Heart left ventricle (tissue), 16 donors: ENCODE results near the gene IGFBP7. TPM values are rescaled to one million over a fixed set of nuclear protein-coding genes. Genes with fewer than 3 reads are reported as not detected.

Experiments
- ATAC-seq, 4 donors: fragments of 200-7000 bp; cut with Tn5 transposase; one replicate each; pipeline ENCODE4 v1.9.1; 2020 to 2022; ENCODE audit warnings: moderate library complexity in 4 of 4, mild to moderate bottlenecking in 3 of 4, moderate number of reproducible peaks in 1 of 4
- DNase-seq, 5 donors: peaks; one replicate each; pipeline ENCODE4 v3.0.0-alpha.2; 2020
- H3K27ac ChIP-seq, 12 donors: fragments of 200-600 bp; sonication (generic) in 4 of 12; one replicate each; pipeline versions ENCODE4 v1.5.0 to v1.8.0; 2016 to 2022; ENCODE audit warnings: mild to moderate bottlenecking in 2 of 12
- H3K27me3 ChIP-seq, 9 donors: fragments of 200-600 bp; sonication (generic) in 2 of 9; one replicate each; pipeline versions ENCODE4 v1.5.1 to v1.8.0; 2016 to 2022; ENCODE audit warnings: mild to moderate bottlenecking in 3 of 9
- H3K36me3 ChIP-seq, 9 donors: fragments of 200-600 bp; sonication (generic) in 2 of 9; one replicate each; pipeline versions ENCODE4 v1.5.0 to v1.8.0; 2018 to 2022; ENCODE audit warnings: mild to moderate bottlenecking in 2 of 9
- H3K4me1 ChIP-seq, 12 donors: fragments of 200-600 bp; sonication (generic) in 4 of 12; one replicate each; pipeline versions ENCODE4 v1.5.0 to v1.8.0; 2016 to 2022; ENCODE audit warnings: mild to moderate bottlenecking in 3 of 12
- H3K4me3 ChIP-seq, 12 donors: fragments of 200-600 bp; sonication (generic) in 4 of 12; one replicate each; pipeline versions ENCODE4 v1.5.0 to v1.8.0; 2017 to 2022; ENCODE audit warnings: mild to moderate bottlenecking in 9 of 12, moderate library complexity in 4 of 12
- H3K9me3 ChIP-seq, 12 donors: fragments of 200-600 bp; sonication (generic) in 4 of 12; one replicate each; pipeline versions ENCODE4 v1.5.0 to v1.8.0; 2016 to 2022; ENCODE audit warnings: mild to moderate bottlenecking in 1 of 12
- POLR2A ChIP-seq, 2 donors: fragments of 450-650 bp; IDR thresholded peaks; one replicate each; pipeline ENCODE4 v1.6.1; 2017; ENCODE audit warnings: antibody characterized with exemption in 2 of 2, mild to moderate bottlenecking in 2 of 2, moderate library complexity in 2 of 2
- WGBS, 4 donors: extraction: QIAGEN DNeasy Blood & Tissue Kit in 2 of 4; methylation state at CpG; one replicate each; pipeline versions ENCODE4 v1.1.5 to v1.1.7; 2013 to 2018; 5-methylcytosine and 5-hydroxymethylcytosine counted together
- intact Hi-C, 10 donors: fragments of 100-400 bp; cut with DNase I; formaldehyde crosslinking; loops; one replicate each; pipeline versions ENCODE4 v1.11.1 to v1.14.2; 2022
- polyA plus RNA-seq, 2 donors: library from polyadenylated mRNA; stranded (reverse); fragments of 200-250 nt; gene quantifications; one replicate each; pipeline ENCODE4 v1.2.3, GENCODE V29; 2013
- total RNA-seq, 9 donors: library from RNA; depleted of rRNA in 2 of 9; stranded (reverse); fragments of >200 nt in 2 of 9; fragmentation: NEBNext Ultra II Directional in 3 of 9; extraction: Animal tissue kit (Norgen Biotek cat#: 25700) in 3 of 9; gene quantifications; one replicate each; pipeline versions ENCODE4 v1.1.0 to v1.2.4, GENCODE V29; 2016 to 2023
- TF ChIP-seq, protein P1 (sequence below), 12 donors: fragments of 200-600 bp; sonication (generic) in 4 of 12; IDR thresholded peaks; one replicate each; pipeline versions ENCODE4 v1.5.0 to v1.8.0; 2018 to 2022; ENCODE audit warnings: antibody characterized with exemption in 12 of 12, mild to moderate bottlenecking in 5 of 12
- donor health status: ischemic (EF 13 %, LVEDD 7.1; RV severe dilation, severe dysfunction).
- donor health status: healthy with polysubstance abuse.
- donor health status: DM: no; HTN: yes; CAD: no.
- donor health status: DM: no; HTN: no; CAD: no.
- donor health status: ischemic (EF 25% LVEDD 6.9; RV normal size, moderate dysfunction).
- donor health status: ischemic (EF 25% LVEDD 5.7; RV mildly dilated, moderate dysfunction).
- donor health status: healthy.
- donor health status: DM: yes; HTN: yes; CAD: no.
- donor health status: ischemic (EF 35%, LVEDD 5.7; RV mildly dilated, moderate dysfunction).
- donor health status: nonischemic (EF 11% LVEDD 7.7; RV severe dilation, severe dysfunction).
- donor health status: DM: yes; HTN: yes; CAD: no.
- donor health status: PGD.
- donor health status: ischemic (EF 29% LVEDD 5.4; RV normal size, mild dysfunction).
- donor health status: nonischemic (EF 23%, LVEDD 6.1; RV moderate dilation, normal function).

The IGFBP7 gene
- total and polyA plus RNA-seq, 11 donors: 458 to 1,088 (median 585) TPM

DNA sequence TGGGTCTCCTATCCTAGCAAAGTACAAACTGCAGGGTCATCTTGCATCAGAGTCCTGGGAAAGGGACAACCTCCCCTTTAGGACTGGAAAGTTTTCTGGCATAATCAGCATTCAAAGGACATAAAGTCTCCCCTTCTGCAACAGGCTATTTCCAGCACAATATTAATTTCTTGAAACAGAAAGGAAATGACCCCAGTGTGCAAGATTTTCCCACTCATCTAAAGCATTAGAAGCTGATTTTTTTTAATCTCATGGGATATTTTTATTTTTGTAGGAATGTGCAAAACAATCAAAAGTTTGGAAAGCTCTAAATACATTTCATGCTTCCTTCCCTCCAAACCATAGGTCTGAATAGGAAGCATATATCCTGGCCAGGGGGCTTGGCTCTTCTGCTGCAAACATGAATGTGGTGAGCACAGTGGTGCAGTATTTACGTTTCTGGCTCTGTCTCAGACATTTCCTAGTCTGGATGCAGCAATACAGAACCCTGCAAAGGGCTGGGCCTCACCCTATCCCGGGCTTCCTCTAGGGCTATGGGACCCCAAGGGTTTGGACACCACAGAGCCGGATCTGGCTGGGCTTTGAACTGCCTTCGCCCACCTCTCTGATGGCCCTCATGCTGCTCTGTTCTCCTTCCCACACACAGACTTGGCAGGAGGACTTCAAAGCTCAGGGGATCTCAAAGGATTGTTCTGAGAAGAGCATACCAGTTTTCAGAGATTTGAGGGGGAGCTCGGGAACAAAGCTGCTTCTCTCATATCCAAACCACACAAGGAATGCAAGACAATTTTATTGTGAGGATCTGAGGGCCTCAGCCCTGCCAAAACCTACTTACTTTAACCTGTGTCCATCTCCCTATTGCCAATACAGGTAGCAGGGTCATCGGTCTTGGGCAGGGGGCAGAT lies 66.6 kb downstream of the IGFBP7 start:
- H3K9me3 ChIP-seq: no peaks in the 10 kb centered on the region
- peaks cover 11 to 86% (median 56%) of the 10 kb centered on the region in 12 donors for H3K4me1 ChIP-seq
- H3K27me3 ChIP-seq: no peaks in the 10 kb centered on the region
- ATAC-seq: peak; percentile 67 to 72 (median 70)
- no peak for TF ChIP-seq POLR2A (IDR thresholded peaks at IDR 0.05)
- TF ChIP-seq, protein P1, sequence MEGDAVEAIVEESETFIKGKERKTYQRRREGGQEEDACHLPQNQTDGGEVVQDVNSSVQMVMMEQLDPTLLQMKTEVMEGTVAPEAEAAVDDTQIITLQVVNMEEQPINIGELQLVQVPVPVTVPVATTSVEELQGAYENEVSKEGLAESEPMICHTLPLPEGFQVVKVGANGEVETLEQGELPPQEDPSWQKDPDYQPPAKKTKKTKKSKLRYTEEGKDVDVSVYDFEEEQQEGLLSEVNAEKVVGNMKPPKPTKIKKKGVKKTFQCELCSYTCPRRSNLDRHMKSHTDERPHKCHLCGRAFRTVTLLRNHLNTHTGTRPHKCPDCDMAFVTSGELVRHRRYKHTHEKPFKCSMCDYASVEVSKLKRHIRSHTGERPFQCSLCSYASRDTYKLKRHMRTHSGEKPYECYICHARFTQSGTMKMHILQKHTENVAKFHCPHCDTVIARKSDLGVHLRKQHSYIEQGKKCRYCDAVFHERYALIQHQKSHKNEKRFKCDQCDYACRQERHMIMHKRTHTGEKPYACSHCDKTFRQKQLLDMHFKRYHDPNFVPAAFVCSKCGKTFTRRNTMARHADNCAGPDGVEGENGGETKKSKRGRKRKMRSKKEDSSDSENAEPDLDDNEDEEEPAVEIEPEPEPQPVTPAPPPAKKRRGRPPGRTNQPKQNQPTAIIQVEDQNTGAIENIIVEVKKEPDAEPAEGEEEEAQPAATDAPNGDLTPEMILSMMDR (IDR thresholded peaks at IDR 0.05): no peak
- WGBS, 4 donors: 18 to 43% (median 34%) methylated on average over 5 to 6 of the region's 6 CpGs
- intact Hi-C loops: loop anchor here in 9 of 10 donors (1.0 to 5.0 kb wide), 5 partner anchors 63 to 69 kb away; partner anchors contain the start of gene IGFBP7 (in 6 of the 9)
- peak overlapping the region; percentile 73 to 94 (median 82) for H3K27ac ChIP-seq
- peak overlapping the region in 4 of 12 donors; percentile 3 to 22 (median 11) for H3K4me3 ChIP-seq
- peaks cover 0 to 40% (median 22%) of the 10 kb centered on the region in 9 donors for H3K36me3 ChIP-seq
- DNase-seq: peak in 4 of 5 donors; percentile 51 to 70 (median 62)

DNA sequence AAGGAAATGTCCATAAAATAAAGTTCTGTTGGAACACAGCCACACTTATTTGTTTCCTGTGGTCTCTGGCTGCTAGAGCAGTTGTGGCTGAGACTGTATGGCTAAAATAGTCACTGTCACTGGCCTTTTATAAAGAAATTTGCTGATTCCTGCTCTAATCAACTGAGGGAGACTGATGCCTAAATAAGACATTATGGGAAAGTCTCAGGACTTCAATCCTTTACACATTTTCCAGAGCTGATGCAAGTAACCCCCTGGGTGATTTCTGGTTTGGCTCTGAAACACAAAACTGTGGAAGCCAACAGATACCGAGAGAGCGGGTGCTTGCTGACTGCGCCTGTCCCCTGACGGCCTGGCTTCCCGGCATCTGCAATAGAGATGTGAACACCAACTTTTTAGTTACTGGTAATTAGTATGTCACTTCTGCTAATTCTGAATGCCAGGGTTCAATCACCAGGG lies 67.4 kb downstream of the IGFBP7 start:
- Histone ChIP-seq H3K4me3 (peak overlapping the region in 1 of 12 donors; percentile 19), H3K4me1 (peaks cover 11 to 87% (median 52%) of the 10 kb centered on the region in 12 donors), H3K36me3 (peaks cover 0 to 48% (median 30%) of the 10 kb centered on the region in 9 donors), H3K27ac (peak overlapping the region; percentile 73 to 94 (median 82)), H3K9me3 (no peaks in the 10 kb centered on the region), H3K27me3 (no peaks in the 10 kb centered on the region)
- ATAC-seq (peak; percentile 44 to 68 (median 65)), DNase-seq (peak in 4 of 5 donors; percentile 60 to 73 (median 68))
- WGBS, 4 donors: 0 to 39% (median 8%) methylated on average over 4 to 5 of the region's 5 CpGs
- intact Hi-C loops: loop anchor here in 8 of 10 donors (1.0 to 5.0 kb wide), 4 partner anchors 64 to 70 kb away; partner anchors contain the start of gene IGFBP7 (in 5 of the 8)
- TF ChIP-seq POLR2A (IDR thresholded peaks at IDR 0.05): no peak
- TF ChIP-seq, protein P1 (IDR thresholded peaks at IDR 0.05): no peak

DNA sequence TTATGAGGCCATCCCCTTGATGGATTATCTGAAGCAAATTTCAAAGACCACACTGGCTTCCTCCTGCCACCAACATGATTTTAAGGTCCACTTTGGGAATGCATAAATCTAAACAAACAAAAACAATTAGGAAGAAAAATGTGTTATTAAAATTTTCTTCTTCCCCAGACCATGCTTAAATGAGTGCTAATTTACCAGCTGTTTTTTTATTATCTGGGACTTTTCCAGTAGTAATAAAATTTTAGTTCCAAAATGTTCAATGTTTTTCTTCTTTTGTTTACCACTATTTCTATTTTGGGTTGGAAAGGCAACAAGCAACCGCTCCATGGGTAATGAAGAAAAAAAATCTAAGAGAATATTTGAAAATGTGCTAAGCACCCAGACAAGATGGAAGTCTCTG lies 69.2 kb downstream of the IGFBP7 start:
- no peak for TF ChIP-seq POLR2A (IDR thresholded peaks at IDR 0.05)
- TF ChIP-seq, protein P1 (IDR thresholded peaks at IDR 0.05): no peak
- intact Hi-C loops: loop anchor here in 6 of 10 donors (5.0 kb wide), 2 partner anchors 66 to 71 kb away; partner anchors contain the start of gene IGFBP7 (in 4 of the 6)
- Histone ChIP-seq H3K4me3 (no peak overlapping the region), H3K9me3 (no peaks in the 10 kb centered on the region), H3K36me3 (peaks cover 0 to 59% (median 46%) of the 10 kb centered on the region in 9 donors), H3K4me1 (peaks cover 7 to 71% (median 44%) of the 10 kb centered on the region in 12 donors), H3K27ac (peak overlapping the region in 9 of 12 donors; percentile 29 to 94 (median 83)), H3K27me3 (no peaks in the 10 kb centered on the region)
- 62 to 77% (median 65%) methylated on average over 1 of the region's 1 CpG for WGBS, 4 donors
- ATAC-seq (no peak), DNase-seq (no peak)

DNA sequence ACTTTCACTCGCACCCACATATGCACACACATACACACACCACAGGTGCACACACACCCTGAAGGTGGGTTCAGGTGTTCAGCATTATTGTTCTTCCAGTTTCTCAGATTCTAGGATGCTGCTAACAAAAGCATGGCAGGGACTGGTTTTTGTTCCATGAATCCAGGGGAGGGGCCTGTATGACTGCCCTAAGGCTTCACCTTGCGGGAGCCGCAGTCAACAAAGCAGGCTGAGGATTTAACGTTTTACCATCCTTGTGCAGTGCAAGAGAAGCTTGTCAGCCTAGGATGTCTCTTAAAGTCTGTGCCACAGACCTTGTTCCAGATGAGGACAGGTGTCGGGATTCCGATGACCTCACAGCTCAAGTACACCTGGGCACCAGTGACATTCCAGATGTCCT lies 69.7 kb downstream of the IGFBP7 start:
- Histone ChIP-seq H3K27me3 (no peaks in the 10 kb centered on the region), H3K36me3 (peaks cover 0 to 64% (median 51%) of the 10 kb centered on the region in 9 donors), H3K4me3 (no peak overlapping the region), H3K4me1 (peaks cover 7 to 66% (median 41%) of the 10 kb centered on the region in 12 donors), H3K27ac (peak overlapping the region in 7 of 12 donors; percentile 6 to 94 (median 82)), H3K9me3 (no peaks in the 10 kb centered on the region)
- no peak for TF ChIP-seq POLR2A (IDR thresholded peaks at IDR 0.05)
- TF ChIP-seq, protein P1 (IDR thresholded peaks at IDR 0.05): no peak
- DNase-seq (no peak), ATAC-seq (no peak)
- 68 to 90% (median 83%) methylated on average over 4 to 6 of the region's 6 CpGs for WGBS, 4 donors
- intact Hi-C loops: loop anchor here in 6 of 10 donors (5.0 kb wide), 2 partner anchors 67 to 72 kb away; partner anchors contain the start of gene IGFBP7 (in 4 of the 6)
